NCI-H2107 treated with DMSO at 0.1 percent for 48 hours (cell line): ENCODE results near the gene SMARCA2.

Source experiments
- DNase-seq: peaks from one replicate; lab custom pipeline; 2025; ENCODE audit not compliant: unreplicated experiment; lab: John Stamatoyannopoulos, UW

The SMARCA2 gene

DNA sequence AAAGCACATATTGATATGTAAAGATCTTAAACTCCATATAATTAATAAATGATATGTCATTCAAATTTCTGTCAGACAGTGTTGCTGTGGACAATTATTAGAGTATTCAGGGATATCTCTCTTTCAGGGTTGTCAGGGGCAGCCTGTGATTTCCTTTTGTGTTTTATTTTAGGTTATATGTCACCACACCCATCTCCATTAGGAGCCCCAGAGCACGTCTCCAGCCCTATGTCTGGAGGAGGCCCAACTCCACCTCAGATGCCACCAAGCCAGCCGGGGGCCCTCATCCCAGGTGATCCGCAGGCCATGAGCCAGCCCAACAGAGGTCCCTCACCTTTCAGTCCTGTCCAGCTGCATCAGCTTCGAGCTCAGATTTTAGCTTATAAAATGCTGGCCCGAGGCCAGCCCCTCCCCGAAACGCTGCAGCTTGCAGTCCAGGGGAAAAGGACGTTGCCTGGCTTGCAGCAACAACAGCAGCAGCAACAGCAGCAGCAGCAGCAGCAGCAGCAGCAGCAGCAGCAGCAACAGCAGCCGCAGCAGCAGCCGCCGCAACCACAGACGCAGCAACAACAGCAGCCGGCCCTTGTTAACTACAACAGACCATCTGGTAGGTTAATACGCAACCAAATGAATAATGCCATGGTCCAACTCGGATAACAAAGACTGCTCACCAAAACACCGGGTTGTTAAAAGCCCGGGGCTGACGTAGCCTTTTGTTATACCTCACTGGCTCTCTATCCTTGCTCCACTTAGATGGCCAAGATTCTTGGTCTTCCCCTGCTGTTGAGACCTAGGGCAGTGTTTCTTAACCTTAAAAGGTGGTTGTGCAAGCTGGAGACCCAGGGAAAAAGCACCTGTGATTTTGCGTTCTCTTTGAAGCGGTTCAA, 24.4 kb downstream of the SMARCA2 start:
- no peak for DNase-seq

DNA sequence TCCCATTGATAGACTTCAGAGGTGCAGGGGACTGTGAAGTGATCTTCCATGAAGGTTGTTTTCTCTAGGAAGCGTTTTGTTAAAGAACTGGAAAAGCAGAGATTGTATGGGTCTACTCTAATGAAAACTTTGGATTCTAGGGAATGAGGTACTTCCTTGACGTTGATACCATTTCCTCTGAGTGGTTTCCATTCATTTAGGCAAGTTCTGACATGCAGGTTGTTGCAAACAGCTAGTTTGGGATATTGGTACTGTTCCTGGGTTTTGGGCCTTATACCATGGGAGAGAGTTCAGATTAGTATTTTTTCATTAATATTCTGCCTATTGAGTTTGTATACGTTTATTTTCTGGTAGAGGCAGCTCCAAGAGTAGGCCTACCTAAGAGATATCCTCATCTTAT, 25.7 kb downstream of the SMARCA2 start:
- no peak for DNase-seq

DNA sequence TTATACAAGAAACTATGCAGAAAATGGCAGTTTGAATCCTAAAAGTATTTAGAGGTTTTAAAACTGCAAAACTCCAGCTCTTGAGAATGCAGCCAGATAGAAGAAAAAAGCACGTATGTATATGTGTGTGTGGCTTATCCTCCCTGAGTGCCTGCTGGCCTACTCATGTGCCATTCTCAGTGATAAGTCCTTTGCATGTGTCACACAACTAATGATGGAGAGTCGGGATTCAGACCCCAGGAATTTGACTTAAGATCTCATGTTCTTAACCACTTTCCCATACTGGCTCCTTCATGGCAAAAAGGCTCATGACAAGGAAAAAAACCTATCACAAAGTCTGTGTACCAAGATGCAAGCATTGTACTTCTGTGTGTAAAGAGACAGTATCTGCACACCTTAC, 26.6 kb downstream of the SMARCA2 start:
- no peak for DNase-seq

DNA sequence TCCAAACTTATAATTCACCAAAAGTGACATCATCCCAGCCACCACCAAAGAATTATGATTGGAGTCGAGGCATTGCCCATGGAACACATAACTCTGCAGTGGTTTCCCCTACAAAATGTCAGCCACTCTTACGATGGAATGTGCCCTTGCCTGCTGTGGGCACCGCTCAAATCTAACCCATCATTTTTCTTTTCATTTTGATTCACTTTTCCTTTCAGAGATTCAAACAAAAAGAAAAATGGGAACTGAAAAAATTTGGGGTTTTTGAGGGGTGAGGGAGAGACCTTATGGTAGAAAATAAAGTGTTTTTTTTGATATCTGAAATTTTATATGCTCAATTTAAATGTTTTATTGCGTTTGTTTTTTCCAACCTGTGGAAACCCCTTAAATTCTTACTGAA, 28.1 kb downstream of the SMARCA2 start:
- DNase-seq = no peak

DNA sequence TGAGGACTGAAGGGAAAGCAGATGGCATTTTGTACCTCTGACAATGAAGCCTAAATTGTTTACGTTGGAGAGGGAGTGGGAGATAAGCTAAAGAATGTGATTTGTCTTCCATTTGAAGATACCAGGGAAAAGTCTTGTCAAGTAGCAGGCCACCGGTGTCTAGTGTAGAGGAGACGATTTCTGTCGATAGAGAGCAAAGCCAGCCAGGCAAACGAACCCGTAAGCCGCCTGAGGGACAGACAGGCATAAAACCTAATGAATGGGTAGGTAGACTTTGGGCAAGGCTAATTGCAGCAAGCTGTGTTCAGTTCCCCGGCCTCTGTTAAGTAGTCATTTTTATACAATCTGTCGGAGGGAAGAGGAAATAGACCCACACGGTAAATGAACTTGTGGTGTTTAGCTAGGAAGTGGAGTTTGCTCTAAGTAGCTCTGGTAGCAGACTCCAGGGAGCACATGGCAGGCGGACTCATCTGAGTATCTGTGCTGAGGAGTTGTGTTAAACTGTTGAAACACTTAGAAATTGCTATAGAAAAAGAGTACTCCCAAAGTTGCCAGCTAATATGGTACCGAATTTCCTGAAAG, 28.8 kb downstream of the SMARCA2 start:
- DNase-seq = no peak

DNA sequence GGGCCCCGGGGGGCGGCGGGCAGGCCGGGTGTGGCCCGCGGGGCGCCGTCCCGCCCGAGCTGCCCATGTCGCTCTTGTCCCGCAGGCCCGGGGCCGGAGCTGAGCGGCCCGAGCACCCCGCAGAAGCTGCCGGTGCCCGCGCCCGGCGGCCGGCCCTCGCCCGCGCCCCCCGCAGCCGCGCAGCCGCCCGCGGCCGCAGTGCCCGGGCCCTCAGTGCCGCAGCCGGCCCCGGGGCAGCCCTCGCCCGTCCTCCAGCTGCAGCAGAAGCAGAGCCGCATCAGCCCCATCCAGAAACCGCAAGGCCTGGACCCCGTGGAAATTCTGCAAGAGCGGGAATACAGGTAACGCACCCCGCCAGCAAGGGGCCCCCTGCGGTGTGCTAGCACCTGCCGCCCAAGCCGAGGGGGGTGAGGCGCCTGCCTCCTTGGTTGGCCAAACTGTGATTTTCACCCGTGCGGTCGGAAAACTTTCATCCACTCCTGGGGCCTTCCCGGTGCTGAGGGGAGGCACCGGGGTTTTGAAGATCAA, 32.1 kb downstream of the SMARCA2 start:
- DNase-seq = no peak

DNA sequence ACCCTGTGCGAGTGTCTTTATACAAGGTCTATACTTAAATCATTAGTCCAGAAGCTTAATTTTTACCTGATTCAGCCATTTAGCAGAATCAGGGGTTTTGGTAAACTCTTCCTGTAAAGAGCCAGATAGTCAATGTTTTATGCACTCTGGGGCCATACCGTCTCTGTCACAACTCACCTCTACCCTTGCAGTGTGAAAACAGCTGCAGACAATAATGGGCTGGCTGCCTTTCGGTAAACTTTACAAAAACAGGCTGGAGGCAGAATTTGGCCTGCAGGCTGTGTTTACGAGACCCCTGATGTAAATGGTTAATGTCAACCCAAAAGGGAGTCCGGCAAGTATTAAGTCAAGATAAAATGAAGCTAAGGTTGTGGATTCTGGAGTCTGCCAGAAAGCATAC, 32.8 kb downstream of the SMARCA2 start:
- no peak for DNase-seq

DNA sequence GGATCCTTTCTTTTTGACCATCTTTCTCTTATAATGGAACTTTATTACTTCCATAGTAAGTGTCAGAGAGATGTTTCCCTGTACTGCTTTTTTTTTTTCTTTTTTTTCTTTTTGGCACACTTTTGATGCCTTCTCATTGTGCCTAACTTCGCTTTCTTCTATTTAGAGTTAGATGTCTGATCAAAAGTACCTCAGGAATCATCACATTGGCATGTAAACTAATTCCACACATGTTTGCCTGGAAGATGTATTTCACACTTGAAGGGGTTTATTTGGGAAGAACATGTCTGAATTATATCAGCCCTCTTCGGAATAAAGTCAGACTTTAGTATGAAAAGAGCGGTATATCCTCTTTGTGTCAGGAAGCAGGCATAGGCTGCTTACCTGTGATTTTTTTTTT, 35.1 kb downstream of the SMARCA2 start:
- no peak for DNase-seq

DNA sequence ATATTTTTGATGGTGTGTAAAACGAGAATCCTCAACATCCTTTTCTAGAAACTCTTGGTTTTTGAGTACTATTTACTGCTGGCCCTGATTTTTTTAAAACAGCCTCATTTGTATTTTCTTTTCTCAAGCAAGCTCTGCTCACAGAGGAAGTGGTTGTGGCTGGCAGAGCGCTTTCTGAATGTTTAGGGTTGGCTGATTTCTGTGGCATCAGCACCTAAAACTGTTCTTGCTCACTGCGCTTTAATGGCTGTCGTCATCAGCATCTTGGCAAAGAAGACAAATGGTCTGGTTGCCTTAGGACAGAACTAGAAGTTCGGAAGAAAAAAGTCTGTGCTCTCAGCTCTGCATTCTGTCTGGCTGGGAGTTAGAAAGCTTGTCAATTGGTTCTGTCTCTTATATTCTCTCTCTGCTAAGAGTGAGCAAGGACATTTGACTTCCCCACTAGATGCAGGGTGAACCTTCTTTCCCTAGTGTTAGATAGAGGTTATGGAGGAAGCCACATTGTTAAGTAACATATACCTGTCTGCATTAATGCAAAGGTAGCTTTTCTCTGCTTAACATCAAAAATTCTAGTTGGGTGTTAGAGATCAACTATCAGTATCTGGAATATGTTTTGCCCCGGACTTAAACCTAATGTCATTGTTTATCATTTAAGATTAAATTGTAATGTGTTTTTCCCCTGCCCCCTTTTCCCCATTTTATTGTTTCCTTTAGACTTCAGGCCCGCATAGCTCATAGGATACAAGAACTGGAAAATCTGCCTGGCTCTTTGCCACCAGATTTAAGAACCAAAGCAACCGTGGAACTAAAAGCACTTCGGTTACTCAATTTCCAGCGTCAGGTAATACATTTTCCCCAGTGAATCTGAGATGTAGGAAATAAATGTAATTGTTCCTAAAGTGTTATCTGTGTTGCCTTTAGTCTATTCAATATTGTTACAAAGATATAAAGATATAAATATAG, 39.0 kb downstream of the SMARCA2 start:
- no peak for DNase-seq

DNA sequence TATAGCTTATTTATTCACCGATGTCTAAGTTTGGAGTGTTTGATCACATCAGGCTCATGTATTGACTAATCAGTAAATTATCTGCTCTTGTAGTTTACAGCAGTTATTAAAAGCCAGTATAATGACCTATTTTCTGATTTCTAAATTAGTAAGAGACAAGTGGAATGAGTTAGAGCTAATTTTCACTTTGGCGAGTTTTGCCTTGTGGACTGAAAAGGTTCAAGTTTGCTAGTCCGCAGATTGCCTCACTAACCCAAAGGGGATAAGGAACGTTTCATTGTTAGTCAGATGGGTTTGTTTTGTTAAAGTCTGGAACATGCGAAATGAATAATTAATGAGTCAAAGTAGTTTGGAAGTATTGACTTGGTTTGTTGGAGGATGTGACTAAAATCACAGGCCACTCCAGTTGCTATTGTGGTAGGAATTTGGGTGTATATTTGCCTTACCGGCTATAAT, 40.1 kb downstream of the SMARCA2 start:
- DNase-seq = no peak

DNA sequence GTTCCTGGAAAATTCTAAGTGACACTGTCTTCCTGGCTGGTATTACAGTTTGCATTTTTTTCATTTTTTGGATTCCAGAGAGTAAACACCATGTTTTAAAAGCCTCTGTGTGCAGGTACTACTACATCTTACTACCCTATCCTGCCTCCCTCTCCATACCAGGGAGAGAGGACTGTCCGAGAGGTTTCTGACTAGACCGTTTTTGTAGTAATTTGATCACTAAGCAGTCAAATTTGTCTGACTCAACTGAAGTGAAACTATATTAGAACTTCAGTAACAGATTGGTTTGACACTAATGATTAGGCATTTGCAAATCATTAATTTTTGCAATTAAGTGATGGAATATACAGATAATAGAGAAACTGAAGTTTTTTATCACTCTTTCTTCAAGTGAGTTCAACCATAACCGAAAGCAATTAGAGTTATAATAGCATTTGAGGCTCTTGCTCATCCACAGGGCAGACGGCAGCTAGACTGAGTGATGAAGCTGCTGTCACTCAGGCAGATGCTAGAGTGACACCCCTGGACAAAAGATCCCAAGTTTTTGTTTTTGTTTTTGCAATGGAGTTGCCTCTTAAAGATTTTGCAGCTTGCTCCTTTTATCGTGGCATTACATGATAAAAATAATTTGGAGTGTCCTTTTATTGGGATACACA, 44.3 kb downstream of the SMARCA2 start:
- DNase-seq = no peak

DNA sequence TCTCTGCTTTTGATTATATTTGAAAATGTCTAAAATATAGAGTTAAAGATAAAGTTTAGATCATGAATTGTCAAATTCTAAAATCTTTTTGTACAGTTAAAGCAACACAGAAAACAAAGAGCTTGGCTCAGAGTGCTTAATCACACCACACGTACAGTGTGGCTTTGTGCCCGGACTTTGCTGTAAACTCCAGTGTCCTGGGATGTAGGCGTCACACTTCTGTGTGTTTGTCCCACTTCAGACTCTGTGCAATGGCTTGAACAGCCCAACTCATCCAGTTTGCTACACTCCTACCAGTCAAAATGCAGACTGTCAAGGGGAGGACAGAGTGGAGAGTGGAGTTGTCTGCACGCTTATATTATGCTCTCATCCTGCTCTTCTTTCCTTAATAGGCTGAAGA, 45.3 kb downstream of the SMARCA2 start:
- no peak for DNase-seq

DNA sequence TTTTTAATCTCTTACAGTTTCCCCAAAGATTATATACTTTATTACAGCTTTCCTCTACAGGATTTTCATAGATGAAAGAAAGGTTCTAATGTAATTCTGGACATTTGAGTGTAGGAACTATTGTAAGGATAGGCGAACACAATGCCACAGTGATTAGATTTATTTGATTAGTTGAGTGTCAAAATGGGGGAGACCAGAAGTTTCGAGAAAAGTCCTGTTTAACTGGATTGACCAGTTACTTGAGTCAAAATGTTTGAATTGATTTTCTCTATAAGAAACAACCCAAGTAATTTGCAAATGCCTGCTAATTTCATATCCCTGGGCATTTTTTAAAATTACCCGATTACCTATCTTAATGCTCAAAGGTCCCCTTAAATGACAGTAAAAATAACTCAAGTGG, 50.6 kb downstream of the SMARCA2 start:
- DNase-seq = no peak

DNA sequence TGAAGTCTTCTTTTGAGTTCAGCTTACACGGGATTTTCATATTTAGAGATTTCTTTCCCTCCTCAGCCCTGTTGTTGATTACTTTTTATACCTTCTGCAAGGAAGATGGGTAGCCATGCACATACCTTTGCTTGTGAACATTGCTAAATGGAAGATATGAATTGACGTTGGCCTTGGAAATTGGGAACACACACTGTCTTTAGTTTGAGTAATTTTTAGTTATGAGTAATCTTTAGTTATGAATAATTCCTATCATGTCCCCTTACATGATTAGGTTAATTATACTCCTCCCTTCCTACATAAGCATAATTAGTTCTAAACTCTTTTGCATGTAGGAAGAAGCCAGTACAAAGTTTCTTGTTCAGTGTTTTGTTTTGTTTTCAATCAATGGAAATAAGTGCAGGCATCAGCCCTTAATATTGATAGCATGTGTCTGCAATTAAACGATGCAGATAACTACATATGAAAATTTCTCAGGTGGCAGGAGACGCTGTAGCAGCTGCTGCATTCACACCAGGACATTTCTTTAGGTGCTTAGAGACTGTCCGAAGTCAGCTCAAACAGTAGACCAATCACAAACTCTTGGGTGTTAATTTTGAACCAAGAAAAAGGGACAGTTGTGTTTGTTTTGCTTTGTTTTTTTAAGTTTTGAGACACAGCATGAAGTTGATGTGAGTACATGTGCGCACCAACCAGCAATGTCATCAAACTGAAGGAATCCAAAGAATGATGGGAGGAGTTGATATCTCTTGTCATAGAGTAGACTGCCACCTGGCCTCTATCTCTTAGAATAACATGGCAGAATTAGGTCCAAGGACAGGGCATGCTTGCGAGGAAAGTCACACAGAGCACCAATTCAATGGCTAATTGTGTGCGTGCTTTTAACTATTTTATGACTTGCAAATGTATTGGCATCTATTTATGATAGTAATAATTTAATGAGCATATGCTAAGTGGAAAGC, 51.4 kb downstream of the SMARCA2 start:
- no peak for DNase-seq

DNA sequence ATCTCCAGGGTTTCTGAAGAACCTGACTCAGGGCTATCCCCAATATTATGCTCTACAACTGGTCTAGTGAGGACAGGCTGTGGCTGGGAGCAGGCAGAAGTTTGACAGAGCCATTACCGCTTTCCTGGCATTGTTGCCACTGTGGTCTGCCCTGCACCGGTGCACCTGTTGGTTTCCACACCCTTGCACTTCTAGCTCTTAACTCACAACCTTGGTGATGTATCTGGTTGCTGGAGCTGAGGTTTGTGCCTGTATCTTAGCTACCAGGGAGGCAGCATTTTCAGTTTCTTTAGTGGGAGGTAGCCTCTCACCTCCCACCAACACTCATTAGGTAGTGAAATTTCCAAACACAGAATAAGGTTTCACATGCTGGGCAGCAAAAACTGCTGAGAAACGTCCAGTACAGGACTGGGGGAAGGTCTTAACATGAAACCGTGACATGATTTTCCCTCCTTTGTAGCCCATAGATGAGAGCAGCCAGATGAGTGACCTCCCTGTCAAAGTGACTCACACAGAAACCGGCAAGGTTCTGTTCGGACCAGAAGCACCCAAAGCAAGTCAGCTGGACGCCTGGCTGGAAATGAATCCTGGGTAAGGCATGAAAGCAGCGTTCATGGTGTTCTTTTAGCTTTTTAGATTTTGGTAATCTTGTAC, 57.7 kb downstream of the SMARCA2 start:
- DNase-seq = no peak

DNA sequence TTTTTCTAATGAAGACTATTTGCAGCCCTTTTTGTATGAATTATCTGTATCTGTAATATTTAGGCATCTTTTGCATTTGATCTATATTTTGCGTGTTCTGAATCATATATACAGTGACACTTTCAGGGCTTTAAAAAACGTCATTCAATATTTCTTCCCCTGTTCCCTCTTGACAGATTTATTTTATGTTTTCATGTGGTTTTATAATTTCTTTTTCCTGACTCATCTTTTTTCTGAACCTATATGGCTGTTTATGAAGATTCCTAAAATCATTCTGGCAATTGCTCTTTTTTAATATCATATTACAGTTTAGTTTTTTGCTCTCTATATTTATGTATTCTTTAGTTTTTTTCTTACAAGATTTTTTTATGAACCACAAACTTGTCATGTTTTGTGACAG, 67.6 kb downstream of the SMARCA2 start:
- DNase-seq = no peak

DNA sequence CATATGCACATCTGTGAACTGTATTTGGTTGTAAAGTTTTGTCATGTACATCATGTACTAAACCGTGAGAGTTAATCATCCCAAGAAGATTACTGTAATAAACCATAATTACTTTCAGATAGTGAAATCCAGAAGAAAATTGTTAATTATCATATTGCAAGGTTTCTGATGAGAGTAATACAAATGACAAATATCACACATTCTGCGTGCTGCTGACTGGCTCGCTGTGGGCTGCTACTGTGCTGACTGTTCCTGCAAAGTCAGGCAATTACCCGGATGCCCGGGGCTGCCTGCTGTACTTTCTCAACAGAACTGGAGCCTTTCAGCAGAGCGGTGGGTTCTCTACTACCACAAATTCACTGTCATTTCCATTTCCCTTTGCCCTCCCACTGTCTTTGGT, 68.3 kb downstream of the SMARCA2 start:
- DNase-seq = no peak

DNA sequence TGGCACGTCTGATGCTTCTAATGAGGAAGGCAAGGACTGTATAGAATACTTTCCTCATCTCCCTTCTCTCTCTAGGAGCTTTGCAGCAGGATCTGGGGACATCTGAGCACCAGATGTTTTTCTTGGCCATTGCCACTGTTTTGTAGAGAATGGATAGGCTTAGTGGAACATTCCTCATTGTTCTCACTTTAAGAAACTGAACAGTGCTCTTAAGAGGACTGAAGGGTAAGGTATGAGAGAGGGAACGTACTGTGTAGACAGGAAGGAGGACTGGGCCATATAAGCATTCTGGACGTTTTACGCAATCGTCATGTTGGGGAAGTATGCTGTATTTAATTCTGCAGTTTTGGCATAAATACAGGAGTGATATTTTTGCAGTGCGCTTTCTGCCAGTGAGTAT, 70.6 kb downstream of the SMARCA2 start:
- DNase-seq = no peak

DNA sequence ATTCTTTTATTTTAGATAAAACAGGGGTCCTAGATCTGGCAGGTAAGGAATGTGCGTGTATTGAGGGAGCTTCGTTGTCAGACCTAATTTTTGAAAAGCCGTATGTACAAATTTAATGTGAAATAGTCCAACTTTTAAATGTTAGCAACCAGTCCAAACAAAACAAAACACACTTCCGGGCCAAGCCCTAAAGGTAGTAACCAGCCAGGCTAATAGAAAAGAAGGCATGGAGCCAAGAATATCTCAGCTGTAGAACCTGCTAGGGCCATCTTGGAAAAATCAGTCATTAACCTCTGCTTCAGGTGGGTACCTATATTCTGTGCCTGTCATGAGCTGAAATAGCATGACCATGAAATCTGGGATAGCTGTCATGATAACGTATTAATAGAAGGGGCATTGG, 71.0 kb downstream of the SMARCA2 start:
- no peak for DNase-seq
